ENCODE results near the gene SLC3A2. TPM values are rescaled to one million over a fixed set of nuclear protein-coding genes. Genes with fewer than 3 reads are reported as not detected.

The SLC3A2 gene
- total RNA-seq, 2 donors from 2014 or later: 233 to 240 TPM

DNA sequence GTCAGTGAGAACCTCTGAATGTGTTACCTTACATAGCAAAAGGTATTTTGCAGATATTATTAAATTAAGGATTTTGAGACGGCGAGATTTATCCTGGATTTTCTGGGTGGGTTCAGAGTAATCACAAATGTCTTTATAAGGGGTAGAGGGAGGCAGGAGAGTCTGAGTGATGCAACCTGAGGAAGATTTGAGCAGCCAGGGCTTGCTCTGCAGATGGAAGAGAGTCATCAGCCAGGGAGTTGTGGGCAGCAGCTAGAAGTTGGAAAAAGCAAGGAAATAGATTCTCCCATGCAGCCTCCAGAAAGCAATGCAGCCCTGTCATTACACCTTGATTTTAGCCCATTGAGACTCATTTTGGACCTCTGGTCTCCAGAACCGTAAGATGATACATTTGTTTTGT, 37.2 kb upstream of the SLC3A2 start:
- Mint-ChIP-seq H3K27me3 (no peaks in the 10 kb centered on the region), H3K27ac (no peak overlapping the region), H3K4me3 (no peak overlapping the region), H3K36me3 (ENCODE audit: low read depth) (peaks cover 5% of the 10 kb centered on the region), H3K4me1 (peaks cover 17% of the 10 kb centered on the region)
- no peaks in the 10 kb centered on the region for H3K9me3 ChIP-seq (ENCODE audit: control insufficient read depth, low read length, poor library complexity, severe bottlenecking)
- ATAC-seq (no peak), DNase-seq (no peak)

DNA sequence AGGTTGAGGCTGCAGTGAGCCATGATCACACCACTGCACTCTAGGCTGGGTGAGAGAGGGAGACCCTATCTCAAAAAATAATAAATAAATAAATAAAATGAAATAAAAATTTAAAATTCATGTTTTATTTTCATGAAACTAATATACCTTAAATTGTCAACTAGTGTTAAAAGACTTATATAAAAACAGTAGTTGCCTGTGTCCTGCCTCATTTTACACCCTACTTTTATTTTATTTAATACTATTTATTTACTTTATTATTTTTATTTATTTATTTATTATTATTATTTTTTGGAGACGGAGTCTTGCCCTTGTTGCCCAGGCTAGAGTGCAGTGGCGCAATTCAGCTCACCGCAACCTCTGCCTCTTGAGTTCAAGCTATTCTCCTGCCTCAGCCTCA, 36.5 kb upstream of the SLC3A2 start:
- H3K9me3 ChIP-seq (ENCODE audit: control insufficient read depth, low read length, poor library complexity, severe bottlenecking): no peaks in the 10 kb centered on the region
- H3K4me1 Mint-ChIP-seq: peaks cover 16% of the 10 kb centered on the region
- no peak for DNase-seq
- no peaks in the 10 kb centered on the region for H3K27me3 Mint-ChIP-seq
- no peak overlapping the region for H3K4me3 Mint-ChIP-seq
- ATAC-seq: no peak
- H3K27ac Mint-ChIP-seq: no peak overlapping the region
- H3K36me3 Mint-ChIP-seq (ENCODE audit: low read depth): peaks cover 5% of the 10 kb centered on the region

DNA sequence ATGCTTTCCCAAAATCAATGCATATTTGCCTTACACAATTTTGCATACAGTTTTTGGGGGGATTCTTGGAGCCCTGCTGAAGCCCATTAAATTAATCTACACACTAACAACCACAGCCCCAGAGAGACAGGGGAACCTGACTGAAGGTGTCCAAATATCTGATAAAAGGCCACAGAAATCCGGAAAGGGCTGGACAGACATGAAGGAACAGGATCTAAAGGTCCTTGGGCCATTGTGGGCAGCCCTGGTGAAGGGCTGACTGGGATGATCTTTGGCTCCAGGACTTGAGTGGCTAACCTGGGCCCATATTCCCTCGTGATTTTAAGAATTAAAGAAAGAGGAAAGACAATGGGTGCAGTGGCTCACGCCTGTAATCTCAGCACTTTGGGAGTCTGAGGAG, 34.5 kb upstream of the SLC3A2 start:
- H3K4me1 Mint-ChIP-seq: peaks cover 6% of the 10 kb centered on the region
- H3K9me3 ChIP-seq (ENCODE audit: control insufficient read depth, low read length, poor library complexity, severe bottlenecking): no peaks in the 10 kb centered on the region
- ATAC-seq (no peak), DNase-seq (no peak)
- no peak overlapping the region for H3K4me3 Mint-ChIP-seq
- H3K27ac Mint-ChIP-seq: no peak overlapping the region
- no peaks in the 10 kb centered on the region for H3K36me3 Mint-ChIP-seq (ENCODE audit: low read depth)
- no peaks in the 10 kb centered on the region for H3K27me3 Mint-ChIP-seq

DNA sequence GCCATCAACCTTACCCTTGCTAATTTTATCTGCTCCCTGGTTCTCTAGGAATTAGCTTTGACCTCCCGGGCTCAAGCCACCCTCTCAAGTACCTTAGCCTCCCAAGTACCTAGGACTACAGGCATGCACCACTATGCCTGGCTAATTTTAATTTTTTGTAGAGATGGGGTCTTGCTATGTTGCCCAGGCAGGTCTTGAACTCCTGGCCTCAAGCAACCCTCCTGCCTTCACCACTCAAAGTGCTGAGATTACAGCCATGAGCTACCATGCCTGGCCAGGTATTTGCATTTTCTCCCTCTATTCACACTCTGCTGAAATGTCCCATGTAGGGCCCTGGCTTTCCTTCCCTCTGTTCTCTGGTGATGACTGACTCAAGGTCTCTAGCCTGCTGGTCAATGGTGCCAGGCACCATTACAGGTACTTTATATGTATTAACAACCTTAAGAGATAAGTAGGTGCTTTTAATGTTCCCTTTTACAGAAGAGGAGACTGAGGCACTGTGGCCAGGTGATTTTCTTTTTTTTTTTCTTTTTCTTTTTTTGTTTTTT, 32.9 kb upstream of the SLC3A2 start:
- H3K4me3 Mint-ChIP-seq: no peak overlapping the region
- H3K4me1 Mint-ChIP-seq: peaks cover 17% of the 10 kb centered on the region
- no peaks in the 10 kb centered on the region for H3K27me3 Mint-ChIP-seq
- H3K9me3 ChIP-seq (ENCODE audit: control insufficient read depth, low read length, poor library complexity, severe bottlenecking): no peaks in the 10 kb centered on the region
- ATAC-seq (no peak), DNase-seq (no peak)
- H3K36me3 Mint-ChIP-seq (ENCODE audit: low read depth): peaks cover 4% of the 10 kb centered on the region
- peak overlapping the region; percentile 49 for H3K27ac Mint-ChIP-seq

DNA sequence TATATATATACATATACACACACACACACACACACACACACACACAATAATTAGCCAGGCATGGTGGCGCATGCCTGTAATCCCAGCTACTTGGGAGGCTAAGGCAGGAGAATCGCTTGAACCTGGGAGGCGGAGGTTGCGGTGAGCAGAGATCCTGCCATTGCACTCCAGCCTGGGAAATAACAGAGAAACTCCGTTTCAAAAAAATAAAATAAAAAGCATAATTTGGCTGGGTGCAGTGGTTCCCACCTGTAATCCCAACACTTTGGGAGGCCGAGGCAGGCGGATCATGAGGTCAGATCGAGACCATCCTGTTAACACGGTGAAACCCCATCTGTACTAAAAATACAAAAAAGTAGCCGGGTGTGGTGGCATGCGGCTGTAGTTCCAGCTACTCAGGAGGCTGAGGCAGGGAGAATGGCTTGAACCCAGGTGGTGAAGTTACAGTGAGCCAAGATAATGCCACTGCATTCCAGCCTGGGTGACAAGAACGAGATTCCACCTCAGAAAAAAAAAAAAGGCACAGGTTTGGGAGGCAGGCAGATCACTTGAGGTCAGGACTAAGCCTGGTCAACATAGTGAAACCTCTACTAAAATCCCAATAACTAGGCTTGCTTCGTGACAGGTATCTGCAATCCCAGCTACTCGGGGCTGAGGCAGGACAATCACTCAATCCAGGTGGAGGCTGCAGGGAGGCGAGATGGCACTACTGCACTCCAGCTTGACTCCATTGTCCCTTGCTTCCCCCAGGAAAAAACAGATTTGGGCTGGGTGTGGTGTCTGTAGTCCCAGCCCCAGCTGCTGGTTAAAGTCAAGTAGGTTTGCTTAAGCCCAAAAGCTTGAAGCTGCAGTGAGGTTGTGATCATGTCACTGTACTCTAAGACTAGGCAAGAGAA, 29.5 kb upstream of the SLC3A2 start:
- DNase-seq (no peak), ATAC-seq (no peak)
- Mint-ChIP-seq H3K27ac (peak overlapping the region; percentile 98), H3K4me3 (peak overlapping the region; percentile 12), H3K27me3 (no peaks in the 10 kb centered on the region), H3K36me3 (ENCODE audit: low read depth) (peaks cover 8% of the 10 kb centered on the region), H3K4me1 (peaks cover 48% of the 10 kb centered on the region)
- no peaks in the 10 kb centered on the region for H3K9me3 ChIP-seq (ENCODE audit: control insufficient read depth, low read length, poor library complexity, severe bottlenecking)

DNA sequence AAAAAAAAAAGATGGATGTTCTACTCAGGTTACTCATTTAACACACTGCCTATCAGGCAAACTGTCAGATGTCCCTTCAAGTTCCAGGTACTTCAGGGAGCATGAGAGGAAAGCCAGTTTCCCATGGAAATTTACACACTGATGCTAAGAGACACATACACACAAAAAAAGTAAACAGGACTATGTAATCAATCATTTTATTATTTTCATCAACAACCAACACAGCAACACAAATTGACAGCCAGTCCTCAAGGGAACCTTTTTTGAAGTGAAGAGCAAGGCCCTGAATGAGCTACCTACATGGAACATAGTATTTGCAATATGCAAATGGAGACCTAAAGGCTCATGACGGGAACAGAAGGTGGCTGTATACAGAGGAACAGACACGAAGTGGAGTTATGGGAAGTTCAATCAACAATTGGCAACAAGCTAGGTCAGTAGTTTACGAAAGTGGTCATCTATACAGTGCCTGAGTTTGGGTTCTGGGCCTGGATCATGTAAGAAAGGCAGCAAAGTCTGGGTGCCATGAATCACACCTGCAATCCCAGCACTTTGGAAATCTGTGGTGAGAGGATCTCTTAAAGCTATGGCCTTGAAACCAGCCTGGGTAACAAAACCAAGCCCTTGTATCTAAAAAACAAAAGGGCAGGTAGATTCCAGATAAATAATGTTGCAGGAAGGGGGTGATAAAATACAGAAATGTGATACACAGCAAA, 28.7 kb upstream of the SLC3A2 start:
- ATAC-seq (no peak), DNase-seq (no peak)
- peaks cover 8% of the 10 kb centered on the region for H3K36me3 Mint-ChIP-seq (ENCODE audit: low read depth)
- no peaks in the 10 kb centered on the region for H3K9me3 ChIP-seq (ENCODE audit: control insufficient read depth, low read length, poor library complexity, severe bottlenecking)
- H3K4me3 Mint-ChIP-seq: peak overlapping the region; percentile 25
- H3K4me1 Mint-ChIP-seq: peaks cover 52% of the 10 kb centered on the region
- H3K27me3 Mint-ChIP-seq: no peaks in the 10 kb centered on the region
- peak overlapping the region; percentile 98 for H3K27ac Mint-ChIP-seq

DNA sequence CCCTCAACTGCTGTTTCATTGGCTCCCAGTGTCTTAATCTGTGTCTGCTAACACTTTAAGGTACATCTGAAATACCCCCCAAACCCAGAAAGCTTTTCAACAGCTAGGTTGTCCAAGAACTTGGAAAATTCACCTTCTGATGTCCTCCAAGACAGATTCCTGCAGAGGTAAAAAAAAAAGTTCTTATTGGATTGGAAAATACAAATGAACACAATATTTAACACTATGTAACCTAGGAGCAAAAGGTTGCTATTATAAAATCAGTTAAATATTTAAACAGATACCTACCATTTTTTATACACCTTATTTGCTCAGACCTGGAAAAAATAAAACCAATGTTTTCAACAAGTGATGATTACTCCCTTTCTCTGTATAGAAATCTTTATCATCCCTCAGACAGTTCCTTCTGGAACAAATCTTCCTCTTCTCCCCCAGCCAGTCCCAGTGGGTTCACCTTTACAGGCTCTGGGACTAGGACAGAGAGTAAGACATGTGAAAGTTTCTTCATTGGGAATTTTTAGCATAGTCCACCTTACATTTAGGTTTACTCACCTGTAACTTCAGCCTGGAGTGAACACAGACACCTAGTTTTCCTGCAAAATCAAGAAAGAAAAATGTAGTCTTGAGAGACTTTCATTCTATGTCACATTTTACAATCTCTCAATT, 28.0 kb upstream of the SLC3A2 start:
- Mint-ChIP-seq H3K27me3 (no peaks in the 10 kb centered on the region), H3K4me3 (peak overlapping the region; percentile 95), H3K27ac (peak overlapping the region; percentile 98), H3K36me3 (ENCODE audit: low read depth) (peaks cover 8% of the 10 kb centered on the region), H3K4me1 (peaks cover 53% of the 10 kb centered on the region)
- DNase-seq: no peak
- no peaks in the 10 kb centered on the region for H3K9me3 ChIP-seq (ENCODE audit: control insufficient read depth, low read length, poor library complexity, severe bottlenecking)
- no peak for ATAC-seq

DNA sequence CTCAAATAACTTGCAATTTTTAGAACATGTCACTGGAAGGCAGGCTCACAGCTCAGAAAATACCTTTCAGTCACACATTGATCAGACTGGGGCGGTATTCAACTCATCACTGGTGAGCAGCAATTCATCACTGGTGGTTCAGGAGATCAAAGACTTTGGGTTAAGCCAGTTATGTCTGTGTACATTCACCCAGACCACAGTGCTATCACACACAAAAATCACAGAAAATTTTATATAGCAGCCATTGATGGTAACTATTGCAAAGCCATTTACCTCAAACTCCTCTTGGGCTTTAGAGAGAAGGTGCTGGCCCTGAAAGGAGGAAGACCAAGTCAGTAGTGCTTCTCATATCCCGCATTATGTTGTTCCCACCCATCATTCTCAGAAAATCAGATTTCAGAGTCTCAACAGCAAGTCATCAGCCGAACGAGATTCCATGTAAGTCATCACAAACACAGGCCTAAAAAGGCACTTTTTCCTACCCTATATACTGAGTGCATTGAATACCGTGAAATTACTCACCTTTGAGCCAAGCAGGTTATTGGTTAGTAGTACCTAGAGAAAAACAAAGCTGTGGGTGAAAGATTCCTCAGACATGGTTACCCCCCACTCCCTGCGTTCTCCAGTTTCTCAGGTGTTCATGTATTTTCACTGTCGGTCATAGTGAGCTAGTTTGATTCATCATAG, 27.3 kb upstream of the SLC3A2 start:
- H3K4me3 Mint-ChIP-seq: peak overlapping the region; percentile 95
- H3K27ac Mint-ChIP-seq: peak overlapping the region; percentile 98
- ATAC-seq (peak; percentile 33), DNase-seq (no peak)
- H3K9me3 ChIP-seq (ENCODE audit: control insufficient read depth, low read length, poor library complexity, severe bottlenecking): no peaks in the 10 kb centered on the region
- H3K27me3 Mint-ChIP-seq: no peaks in the 10 kb centered on the region
- peaks cover 59% of the 10 kb centered on the region for H3K4me1 Mint-ChIP-seq
- H3K36me3 Mint-ChIP-seq (ENCODE audit: low read depth): peaks cover 8% of the 10 kb centered on the region

DNA sequence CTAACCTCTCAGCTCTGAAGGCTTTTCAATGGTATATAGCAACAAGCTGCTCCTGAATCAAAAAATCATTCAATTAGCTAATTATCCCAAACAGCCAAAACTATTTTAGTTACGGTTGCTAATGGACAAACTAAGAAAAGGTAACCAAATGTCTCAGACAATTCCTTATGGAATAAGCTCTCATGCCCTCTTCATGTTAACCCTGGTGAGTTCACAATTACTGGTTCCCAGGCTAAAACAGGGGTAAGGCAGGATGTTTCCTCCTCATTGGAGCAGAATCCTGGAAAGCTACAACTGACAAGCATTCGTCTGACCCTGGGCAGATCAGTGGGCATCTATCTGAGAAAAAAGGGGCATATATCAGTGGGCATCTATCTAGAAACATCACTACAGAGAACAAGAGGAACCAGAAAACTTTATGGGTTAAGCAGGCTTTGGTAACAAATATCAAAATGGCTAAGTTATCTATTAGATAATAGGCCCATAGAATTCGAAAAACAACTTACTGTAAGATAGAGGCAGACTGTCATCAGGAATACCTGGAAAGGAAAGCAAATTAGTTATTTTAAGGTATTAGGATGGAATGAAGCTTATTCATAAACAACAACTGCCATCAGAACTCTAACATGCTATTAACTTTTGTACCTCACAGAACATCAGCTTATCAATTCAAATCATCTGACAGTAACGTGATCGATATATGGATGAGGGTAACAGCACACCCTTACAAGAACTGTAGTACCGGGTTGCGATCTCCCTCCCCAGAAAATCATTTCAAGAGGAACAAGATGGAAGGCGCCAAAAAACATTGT, 26.5 kb upstream of the SLC3A2 start:
- H3K36me3 Mint-ChIP-seq (ENCODE audit: low read depth): peaks cover 8% of the 10 kb centered on the region
- H3K4me1 Mint-ChIP-seq: peaks cover 57% of the 10 kb centered on the region
- no peaks in the 10 kb centered on the region for H3K27me3 Mint-ChIP-seq
- H3K4me3 Mint-ChIP-seq: peak overlapping the region; percentile 95
- ATAC-seq: no peak
- peak overlapping the region; percentile 98 for H3K27ac Mint-ChIP-seq
- no peak for DNase-seq
- H3K9me3 ChIP-seq (ENCODE audit: control insufficient read depth, low read length, poor library complexity, severe bottlenecking): no peaks in the 10 kb centered on the region

DNA sequence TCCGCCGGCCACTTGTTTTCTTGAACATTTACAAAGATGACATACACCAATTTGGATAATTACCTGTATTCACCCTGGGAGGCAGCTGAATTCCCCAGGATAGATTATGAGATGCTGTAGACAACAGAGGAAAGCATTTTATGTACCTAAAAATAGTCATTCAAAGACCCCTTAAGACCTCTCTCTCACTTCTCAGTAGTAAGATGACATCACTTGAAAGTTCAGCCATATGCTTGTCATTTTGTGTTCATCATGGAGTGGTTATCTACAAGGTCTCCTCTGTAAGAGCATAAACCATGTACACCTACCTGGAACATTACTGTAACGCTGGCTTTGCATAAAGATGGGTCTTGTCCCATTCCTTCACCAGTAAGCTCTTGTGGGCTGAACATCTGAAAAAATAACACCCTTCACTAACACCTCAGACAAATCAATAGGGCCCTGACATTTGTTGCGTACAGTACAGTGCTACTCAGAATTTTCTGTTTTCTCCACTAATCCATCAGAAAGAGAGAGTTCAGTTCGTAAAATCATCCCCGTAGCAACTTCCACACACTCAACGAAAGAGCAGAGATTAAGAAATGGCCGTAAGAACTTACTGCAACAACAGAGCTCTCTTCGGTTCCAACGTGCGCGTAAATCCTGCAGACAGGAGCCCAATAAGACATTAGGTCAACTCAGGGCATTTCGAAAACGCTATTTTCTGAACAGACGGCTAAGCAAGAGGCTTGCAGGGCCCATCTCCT, 25.7 kb upstream of the SLC3A2 start:
- H3K36me3 Mint-ChIP-seq (ENCODE audit: low read depth): peaks cover 8% of the 10 kb centered on the region
- ATAC-seq (no peak), DNase-seq (no peak)
- H3K27ac Mint-ChIP-seq: peak overlapping the region; percentile 98
- peaks cover 57% of the 10 kb centered on the region for H3K4me1 Mint-ChIP-seq
- H3K9me3 ChIP-seq (ENCODE audit: control insufficient read depth, low read length, poor library complexity, severe bottlenecking): no peaks in the 10 kb centered on the region
- no peaks in the 10 kb centered on the region for H3K27me3 Mint-ChIP-seq
- H3K4me3 Mint-ChIP-seq: peak overlapping the region; percentile 95

DNA sequence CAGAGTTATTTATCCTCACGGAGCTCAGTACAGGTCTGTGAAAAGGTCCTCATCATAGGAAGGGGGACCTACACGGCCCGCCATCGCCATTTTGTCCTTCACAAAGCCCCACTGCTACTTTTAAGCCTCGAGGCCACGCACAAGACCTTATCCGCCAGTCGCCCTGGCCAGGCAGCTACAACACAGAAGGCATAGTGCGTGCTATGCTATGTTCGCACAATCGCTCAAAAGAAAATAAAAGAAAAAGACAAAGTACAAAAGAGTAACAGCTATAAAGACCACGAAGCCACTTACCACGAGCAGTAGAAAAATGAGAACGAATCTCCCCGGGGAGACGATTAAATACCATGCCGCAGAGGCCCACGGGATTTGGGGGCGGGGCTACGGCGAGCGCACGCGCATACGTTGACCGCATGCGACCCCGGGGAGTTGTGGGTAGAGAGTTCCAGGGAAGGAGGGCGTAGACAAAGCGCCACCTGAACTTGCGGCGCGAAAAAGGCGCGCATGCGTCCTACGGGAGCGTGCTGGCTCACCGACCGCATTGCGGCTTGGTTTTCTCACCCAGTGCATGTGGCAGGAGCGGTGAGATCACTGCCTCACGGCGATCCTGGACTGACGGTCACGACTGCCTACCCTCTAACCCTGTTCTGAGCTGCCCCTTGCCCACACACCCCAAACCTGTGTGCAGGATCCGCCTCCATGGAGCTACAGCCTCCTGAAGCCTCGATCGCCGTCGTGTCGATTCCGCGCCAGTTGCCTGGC, 24.9 kb upstream of the SLC3A2 start:
- H3K4me1 Mint-ChIP-seq: peaks cover 57% of the 10 kb centered on the region
- H3K36me3 Mint-ChIP-seq (ENCODE audit: low read depth): peaks cover 8% of the 10 kb centered on the region
- peak; percentile 90 for ATAC-seq
- H3K27ac Mint-ChIP-seq: peak overlapping the region; percentile 98
- no peaks in the 10 kb centered on the region for H3K27me3 Mint-ChIP-seq
- H3K4me3 Mint-ChIP-seq: peak overlapping the region; percentile 95
- H3K9me3 ChIP-seq (ENCODE audit: control insufficient read depth, low read length, poor library complexity, severe bottlenecking): no peaks in the 10 kb centered on the region
- peak; percentile 94 to 98 (median 97) for DNase-seq
